Right lobe of liver (tissue), 4 donors: ENCODE results near the gene KRT36.

Experiments
- POLR2A ChIP-seq: fragments of 450-650 bp; IDR thresholded peaks from one replicate; pipeline ENCODE4 v1.6.1; 2017; ENCODE audit warnings: antibody characterized with exemption, mild to moderate bottlenecking
- TF ChIP-seq, protein P1 (sequence below), 4 donors: fragments of 200-600 bp in 3 of 4; fragments of 450-650 bp in 1 of 4; IDR thresholded peaks; one replicate each; pipeline versions ENCODE4 v1.5.1 to v1.8.0; 2016 to 2022; ENCODE audit warnings: antibody characterized with exemption in 4 of 4, mild to moderate bottlenecking in 2 of 4
- donor health status: DM: no; HTN: no; CAD: no.
- donor health status: DM: no; HTN: no; CAD: no.
- donor health status: DM: no; HTN: yes; CAD: no.

DNA sequence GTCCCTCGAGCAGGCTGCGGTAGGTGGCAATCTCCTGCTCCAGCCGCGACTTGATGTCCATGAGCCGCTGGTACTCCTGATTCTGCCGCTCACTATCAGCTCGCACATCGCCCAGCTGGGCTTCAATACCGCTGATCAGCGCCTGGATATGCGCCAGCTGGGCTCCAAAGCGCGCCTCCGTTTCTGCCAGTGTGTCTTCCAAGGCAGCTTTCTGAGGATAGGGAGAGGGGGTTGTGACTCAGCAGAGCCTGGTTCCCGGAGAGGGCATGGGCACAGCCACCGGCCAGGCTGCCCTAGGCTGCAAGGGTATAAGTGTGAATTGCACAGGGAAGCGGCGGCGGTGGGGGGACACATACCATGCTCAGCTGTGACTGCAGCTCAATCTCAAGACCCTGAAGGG, 34.1 kb upstream of the KRT36 start:
- no peak for TF ChIP-seq POLR2A
- TF ChIP-seq, protein P1, sequence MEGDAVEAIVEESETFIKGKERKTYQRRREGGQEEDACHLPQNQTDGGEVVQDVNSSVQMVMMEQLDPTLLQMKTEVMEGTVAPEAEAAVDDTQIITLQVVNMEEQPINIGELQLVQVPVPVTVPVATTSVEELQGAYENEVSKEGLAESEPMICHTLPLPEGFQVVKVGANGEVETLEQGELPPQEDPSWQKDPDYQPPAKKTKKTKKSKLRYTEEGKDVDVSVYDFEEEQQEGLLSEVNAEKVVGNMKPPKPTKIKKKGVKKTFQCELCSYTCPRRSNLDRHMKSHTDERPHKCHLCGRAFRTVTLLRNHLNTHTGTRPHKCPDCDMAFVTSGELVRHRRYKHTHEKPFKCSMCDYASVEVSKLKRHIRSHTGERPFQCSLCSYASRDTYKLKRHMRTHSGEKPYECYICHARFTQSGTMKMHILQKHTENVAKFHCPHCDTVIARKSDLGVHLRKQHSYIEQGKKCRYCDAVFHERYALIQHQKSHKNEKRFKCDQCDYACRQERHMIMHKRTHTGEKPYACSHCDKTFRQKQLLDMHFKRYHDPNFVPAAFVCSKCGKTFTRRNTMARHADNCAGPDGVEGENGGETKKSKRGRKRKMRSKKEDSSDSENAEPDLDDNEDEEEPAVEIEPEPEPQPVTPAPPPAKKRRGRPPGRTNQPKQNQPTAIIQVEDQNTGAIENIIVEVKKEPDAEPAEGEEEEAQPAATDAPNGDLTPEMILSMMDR (IDR thresholded peaks at IDR 0.05), result no peak
